Left ventricle myocardium inferior (tissue), 1 donor: ENCODE measurements around the gene CASS4. TPM values are rescaled to one million over a fixed set of nuclear protein-coding genes. Genes with fewer than 3 reads are reported as not detected.
A peak's percentile ranks its signal among the peaks of the same experiment; 100 is the strongest.

ENCODE experiments used
- DNase-seq: peaks from one replicate; pipeline ENCODE4 v3.0.0-alpha.2; 2020
- H3K27ac ChIP-seq: fragments of 200-600 bp; replicated peaks from 2 replicates; pipeline ENCODE4 v1.8.0; 2021
- H3K27me3 ChIP-seq: fragments of 200-600 bp; 2 replicates; pipeline ENCODE4 v1.8.0; 2021; ENCODE audit warnings: low read depth
- H3K36me3 ChIP-seq: fragments of 200-600 bp; 2 replicates; pipeline ENCODE4 v1.8.0; 2021
- H3K4me1 ChIP-seq: fragments of 200-600 bp; 2 replicates; pipeline ENCODE4 v1.8.0; 2021
- H3K4me3 ChIP-seq: fragments of 200-600 bp; 2 replicates; pipeline ENCODE4 v1.8.0; 2021; ENCODE audit warnings: mild to moderate bottlenecking, moderate library complexity
- H3K9me3 ChIP-seq: fragments of 200-600 bp; replicated peaks from 2 replicates; pipeline ENCODE4 v1.8.0; 2021
- intact Hi-C: fragments of 100-400 bp; cut with micrococcal nuclease; formaldehyde crosslinking; loops from one replicate; pipeline ENCODE4 v1.11.0; 2022
- total RNA-seq: library from RNA; stranded (reverse); fragmentation: NEBNext Ultra II Directional; extraction: Animal tissue kit (Norgen Biotek cat#: 25700); gene quantifications from one replicate; pipeline ENCODE4 v1.2.1, GENCODE V29; 2021
- TF ChIP-seq, protein P1 (sequence below): fragments of 200-600 bp; IDR thresholded peaks from 2 replicates; pipeline ENCODE4 v1.8.0; 2021; ENCODE audit warnings: antibody characterized with exemption, mild to moderate bottlenecking, borderline replicate concordance
- donor health status: DM: no; HTN: yes; CAD: no; lungs with severe emphysema.

Gene CASS4
- total RNA-seq, 1 donor from 2014 or later: 0.47 TPM

DNA sequence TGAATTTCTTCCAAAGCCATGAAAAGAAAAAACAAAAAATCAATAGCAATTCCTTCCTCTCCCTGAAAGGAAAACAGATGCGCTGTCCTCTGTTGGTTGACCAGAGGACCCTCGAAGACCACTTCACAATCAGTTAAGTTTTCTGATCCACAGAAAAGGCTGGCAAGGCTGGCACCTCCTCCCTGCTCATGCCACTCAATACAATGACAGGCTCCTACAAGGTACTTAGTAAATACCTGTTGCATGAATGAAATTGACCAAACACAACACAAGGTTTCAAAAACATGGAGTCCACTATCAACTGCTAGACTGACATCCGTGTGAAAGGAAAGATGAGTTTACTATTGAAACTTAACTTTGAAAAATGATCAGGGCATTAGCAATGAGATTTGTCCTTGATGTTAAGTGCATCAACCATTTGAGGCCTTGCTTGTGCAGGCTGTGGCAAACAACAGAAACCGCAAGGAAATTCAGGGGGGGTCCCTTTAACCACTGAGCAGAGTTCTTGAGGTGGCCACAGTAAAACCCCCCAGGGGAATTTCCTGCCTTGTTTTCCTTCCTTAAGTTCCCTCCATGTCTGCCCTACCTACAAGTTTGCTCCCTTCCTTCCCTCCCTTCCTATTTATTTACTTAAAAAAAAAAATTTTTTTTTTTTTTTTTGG lies 28.4 kb downstream of the CASS4 start:
- H3K27ac ChIP-seq: peak overlapping the region; percentile 54

DNA sequence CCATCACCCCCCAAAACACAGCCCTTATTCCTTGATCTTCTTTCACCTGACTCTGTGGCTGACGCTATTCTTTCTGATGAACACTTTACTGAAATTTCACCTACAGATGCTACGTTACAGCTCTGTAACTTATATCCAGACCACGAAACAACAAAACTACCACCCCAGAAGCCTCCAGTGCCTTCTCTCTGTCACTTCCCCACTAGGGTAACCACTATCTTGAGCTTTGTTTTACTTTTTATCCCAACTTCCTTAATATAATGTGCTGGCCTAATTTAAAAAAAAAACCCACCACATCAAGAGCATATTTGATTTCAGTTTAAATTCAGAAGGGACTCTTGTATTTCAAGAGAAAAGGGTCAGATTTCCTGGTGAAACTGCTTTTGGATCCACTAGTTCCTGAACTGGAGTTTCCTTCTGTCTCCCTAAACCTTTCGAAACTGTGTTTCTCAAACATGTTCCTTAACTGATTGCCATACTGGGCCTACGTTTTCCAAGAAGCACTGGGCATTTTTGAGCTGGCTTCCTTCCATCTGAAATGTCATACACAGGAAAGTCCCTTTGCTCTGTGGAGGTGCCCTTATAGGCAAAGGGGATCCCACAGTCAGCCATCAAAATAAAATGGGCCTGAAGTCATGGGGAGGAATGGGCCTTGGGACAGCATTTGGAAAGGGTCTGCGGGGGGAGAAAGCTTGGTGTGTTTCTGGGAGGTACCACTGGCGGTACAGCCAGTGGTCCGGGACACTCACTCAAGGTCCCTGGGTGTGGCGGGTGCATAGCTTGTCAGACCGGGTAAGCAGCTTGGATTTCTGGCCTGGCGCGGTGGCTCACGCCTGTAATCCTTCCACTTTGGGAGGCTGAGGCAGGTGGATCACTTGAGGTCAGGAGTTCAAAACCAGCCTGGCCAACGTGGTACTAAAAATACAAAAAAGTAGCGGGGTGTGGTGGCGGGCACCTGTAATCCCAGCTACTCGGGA lies 30.6 kb downstream of the CASS4 start:
- peaks cover 15% of the 10 kb centered on the region for H3K4me1 ChIP-seq
- no peak overlapping the region for H3K4me3 ChIP-seq
- no peaks in the 10 kb centered on the region for H3K27me3 ChIP-seq
- intact Hi-C loops: no loop called here
- no peaks in the 10 kb centered on the region for H3K9me3 ChIP-seq
- no peak for DNase-seq
- no peak overlapping the region for H3K27ac ChIP-seq
- no peaks in the 10 kb centered on the region for H3K36me3 ChIP-seq
- TF ChIP-seq, protein P1, sequence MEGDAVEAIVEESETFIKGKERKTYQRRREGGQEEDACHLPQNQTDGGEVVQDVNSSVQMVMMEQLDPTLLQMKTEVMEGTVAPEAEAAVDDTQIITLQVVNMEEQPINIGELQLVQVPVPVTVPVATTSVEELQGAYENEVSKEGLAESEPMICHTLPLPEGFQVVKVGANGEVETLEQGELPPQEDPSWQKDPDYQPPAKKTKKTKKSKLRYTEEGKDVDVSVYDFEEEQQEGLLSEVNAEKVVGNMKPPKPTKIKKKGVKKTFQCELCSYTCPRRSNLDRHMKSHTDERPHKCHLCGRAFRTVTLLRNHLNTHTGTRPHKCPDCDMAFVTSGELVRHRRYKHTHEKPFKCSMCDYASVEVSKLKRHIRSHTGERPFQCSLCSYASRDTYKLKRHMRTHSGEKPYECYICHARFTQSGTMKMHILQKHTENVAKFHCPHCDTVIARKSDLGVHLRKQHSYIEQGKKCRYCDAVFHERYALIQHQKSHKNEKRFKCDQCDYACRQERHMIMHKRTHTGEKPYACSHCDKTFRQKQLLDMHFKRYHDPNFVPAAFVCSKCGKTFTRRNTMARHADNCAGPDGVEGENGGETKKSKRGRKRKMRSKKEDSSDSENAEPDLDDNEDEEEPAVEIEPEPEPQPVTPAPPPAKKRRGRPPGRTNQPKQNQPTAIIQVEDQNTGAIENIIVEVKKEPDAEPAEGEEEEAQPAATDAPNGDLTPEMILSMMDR: no peak

More for the DNA sequence above, 28.4 kb downstream of the CASS4 start:
- TF ChIP-seq, protein P1: no peak
- Histone ChIP-seq H3K9me3 (no peaks in the 10 kb centered on the region), H3K4me3 (no peak overlapping the region), H3K4me1 (peaks cover 15% of the 10 kb centered on the region), H3K36me3 (no peaks in the 10 kb centered on the region), H3K27me3 (no peaks in the 10 kb centered on the region)
- no peak for DNase-seq
- intact Hi-C loops: no loop called here

DNA sequence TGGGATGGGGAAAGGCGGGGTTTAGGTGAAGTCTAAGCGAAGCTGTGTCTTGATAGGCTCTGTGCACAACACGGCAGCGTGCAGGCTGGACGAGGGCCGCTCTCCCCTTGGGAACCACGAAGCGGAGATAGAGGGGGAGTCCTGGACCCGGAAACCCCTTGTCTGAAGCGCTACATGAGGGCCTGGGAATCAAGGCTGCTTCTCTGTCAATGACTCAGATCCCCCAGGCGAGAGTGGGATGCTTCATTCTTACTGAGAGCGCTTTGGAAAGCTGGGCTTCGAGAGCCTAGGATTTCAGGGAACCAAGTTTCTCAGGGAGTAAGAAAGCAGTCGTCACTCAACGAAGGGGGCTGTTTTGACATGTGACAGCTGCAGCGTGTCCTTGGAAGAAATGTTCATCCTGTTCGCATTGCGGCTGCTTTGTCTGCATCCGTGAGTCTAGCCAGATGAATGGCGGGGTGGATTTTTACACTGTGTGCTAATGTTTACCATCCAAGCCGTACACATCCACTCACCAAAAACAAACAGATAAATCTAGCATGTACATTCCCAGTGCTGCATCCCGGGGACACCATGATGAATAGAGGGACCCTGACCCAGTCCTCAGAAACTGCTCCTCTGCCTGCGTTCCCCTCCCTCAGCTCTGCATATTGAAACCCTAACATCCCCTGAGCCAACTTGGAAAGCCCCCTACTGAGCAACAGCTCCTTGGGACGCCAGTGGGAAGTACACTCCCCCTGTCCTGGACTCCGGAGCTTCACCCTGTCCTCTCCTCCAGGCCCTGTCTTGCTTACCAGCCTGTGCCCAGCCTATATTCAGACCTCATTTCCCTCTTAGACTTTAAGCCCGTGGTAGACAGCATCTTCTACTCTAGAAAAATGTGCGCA lies 31.8 kb downstream of the CASS4 start:
- intact Hi-C loops: no loop called here
- peak overlapping the region; percentile 46 for H3K27ac ChIP-seq
- DNase-seq: peak; percentile 40

DNA sequence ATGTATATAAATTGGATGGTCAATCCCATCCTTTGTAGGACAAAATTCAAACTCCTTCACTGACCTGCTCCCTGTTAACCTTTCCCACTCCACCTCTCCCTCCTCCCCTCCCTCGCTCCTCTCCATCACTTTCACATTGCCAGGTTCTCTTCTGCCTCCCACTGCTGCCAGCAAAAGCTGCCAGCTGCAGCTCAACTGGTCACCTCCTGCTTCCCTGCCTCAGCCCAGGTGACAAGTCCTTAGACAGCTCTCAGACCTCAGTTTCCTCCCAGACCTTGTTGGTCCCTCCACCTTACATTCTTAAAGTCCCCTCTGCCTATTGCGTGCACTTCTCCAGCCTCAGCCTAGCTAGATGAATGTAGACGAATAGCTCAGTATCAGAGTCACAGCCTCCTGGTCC lies 33.1 kb downstream of the CASS4 start:
- intact Hi-C loops: no loop called here
- H3K27ac ChIP-seq: no peak overlapping the region
- no peak overlapping the region for H3K4me3 ChIP-seq
- TF ChIP-seq, protein P1: no peak
- no peaks in the 10 kb centered on the region for H3K9me3 ChIP-seq
- H3K4me1 ChIP-seq: peaks cover 10% of the 10 kb centered on the region
- H3K36me3 ChIP-seq: no peaks in the 10 kb centered on the region
- H3K27me3 ChIP-seq: no peaks in the 10 kb centered on the region
- no peak for DNase-seq

More for the DNA sequence above, 31.8 kb downstream of the CASS4 start:
- H3K36me3 ChIP-seq: no peaks in the 10 kb centered on the region
- no peaks in the 10 kb centered on the region for H3K9me3 ChIP-seq
- H3K27me3 ChIP-seq: no peaks in the 10 kb centered on the region
- TF ChIP-seq, protein P1: no peak
- H3K4me3 ChIP-seq: peak overlapping the region; percentile 34
- H3K4me1 ChIP-seq: peaks cover 15% of the 10 kb centered on the region

DNA sequence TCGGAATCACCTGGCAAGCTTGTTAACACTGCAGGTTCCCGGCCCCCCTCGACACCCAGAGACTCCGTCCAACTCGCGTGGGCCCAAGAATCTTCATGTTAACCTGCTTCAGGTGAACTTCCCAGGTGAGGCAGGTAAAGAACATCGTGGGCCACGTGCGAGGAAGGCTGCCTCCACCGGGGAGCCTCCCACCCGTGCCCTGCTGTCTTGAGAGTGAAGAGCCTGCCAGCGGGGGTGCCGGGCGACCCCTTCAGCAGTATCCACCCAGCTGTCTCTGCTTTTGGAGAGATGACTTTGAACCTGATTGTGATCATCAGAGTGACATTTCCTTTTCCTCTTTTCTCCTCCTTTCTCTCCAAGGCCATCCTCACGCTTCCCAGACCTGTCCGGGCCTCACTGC lies 33.5 kb downstream of the CASS4 start:
- Histone ChIP-seq H3K27ac (no peak overlapping the region), H3K4me3 (no peak overlapping the region), H3K27me3 (no peaks in the 10 kb centered on the region), H3K9me3 (no peaks in the 10 kb centered on the region), H3K4me1 (peaks cover 10% of the 10 kb centered on the region), H3K36me3 (no peaks in the 10 kb centered on the region)
- no peak for DNase-seq
- TF ChIP-seq, protein P1: no peak
- intact Hi-C loops: no loop called here
